ENCODE data around the gene RAPGEF2. TPM values are rescaled to one million over a fixed set of nuclear protein-coding genes. Genes with fewer than 3 reads are reported as not detected.

Gene RAPGEF2
- total and polyA plus RNA-seq, 2 of the 8 experiments (the other 6 are each of a cell fraction or from before 2014, with no cell fraction given), result 24.4 to 48.6 TPM

DNA sequence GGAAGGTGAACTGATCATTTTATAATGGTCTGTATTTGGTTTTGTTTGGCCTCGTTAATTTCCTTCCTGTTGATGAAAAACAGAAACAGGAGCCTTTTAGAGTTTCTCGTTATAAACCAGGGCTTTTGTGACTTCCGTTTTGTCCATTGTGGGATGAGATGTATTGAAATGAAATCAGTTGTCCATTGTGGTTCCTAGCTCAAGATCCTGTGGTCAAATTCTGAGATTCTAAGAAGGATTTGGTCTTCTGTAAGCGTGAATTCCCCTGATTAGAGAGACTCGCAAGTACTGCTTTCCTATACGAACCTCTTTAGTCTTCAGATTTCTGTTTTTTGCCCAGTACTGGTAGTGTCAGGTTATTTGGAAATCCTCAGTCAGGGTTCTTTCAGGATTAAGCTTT is 101.7 kb downstream of the RAPGEF2 start (continued):
- TF ChIP-seq, protein P1, sequence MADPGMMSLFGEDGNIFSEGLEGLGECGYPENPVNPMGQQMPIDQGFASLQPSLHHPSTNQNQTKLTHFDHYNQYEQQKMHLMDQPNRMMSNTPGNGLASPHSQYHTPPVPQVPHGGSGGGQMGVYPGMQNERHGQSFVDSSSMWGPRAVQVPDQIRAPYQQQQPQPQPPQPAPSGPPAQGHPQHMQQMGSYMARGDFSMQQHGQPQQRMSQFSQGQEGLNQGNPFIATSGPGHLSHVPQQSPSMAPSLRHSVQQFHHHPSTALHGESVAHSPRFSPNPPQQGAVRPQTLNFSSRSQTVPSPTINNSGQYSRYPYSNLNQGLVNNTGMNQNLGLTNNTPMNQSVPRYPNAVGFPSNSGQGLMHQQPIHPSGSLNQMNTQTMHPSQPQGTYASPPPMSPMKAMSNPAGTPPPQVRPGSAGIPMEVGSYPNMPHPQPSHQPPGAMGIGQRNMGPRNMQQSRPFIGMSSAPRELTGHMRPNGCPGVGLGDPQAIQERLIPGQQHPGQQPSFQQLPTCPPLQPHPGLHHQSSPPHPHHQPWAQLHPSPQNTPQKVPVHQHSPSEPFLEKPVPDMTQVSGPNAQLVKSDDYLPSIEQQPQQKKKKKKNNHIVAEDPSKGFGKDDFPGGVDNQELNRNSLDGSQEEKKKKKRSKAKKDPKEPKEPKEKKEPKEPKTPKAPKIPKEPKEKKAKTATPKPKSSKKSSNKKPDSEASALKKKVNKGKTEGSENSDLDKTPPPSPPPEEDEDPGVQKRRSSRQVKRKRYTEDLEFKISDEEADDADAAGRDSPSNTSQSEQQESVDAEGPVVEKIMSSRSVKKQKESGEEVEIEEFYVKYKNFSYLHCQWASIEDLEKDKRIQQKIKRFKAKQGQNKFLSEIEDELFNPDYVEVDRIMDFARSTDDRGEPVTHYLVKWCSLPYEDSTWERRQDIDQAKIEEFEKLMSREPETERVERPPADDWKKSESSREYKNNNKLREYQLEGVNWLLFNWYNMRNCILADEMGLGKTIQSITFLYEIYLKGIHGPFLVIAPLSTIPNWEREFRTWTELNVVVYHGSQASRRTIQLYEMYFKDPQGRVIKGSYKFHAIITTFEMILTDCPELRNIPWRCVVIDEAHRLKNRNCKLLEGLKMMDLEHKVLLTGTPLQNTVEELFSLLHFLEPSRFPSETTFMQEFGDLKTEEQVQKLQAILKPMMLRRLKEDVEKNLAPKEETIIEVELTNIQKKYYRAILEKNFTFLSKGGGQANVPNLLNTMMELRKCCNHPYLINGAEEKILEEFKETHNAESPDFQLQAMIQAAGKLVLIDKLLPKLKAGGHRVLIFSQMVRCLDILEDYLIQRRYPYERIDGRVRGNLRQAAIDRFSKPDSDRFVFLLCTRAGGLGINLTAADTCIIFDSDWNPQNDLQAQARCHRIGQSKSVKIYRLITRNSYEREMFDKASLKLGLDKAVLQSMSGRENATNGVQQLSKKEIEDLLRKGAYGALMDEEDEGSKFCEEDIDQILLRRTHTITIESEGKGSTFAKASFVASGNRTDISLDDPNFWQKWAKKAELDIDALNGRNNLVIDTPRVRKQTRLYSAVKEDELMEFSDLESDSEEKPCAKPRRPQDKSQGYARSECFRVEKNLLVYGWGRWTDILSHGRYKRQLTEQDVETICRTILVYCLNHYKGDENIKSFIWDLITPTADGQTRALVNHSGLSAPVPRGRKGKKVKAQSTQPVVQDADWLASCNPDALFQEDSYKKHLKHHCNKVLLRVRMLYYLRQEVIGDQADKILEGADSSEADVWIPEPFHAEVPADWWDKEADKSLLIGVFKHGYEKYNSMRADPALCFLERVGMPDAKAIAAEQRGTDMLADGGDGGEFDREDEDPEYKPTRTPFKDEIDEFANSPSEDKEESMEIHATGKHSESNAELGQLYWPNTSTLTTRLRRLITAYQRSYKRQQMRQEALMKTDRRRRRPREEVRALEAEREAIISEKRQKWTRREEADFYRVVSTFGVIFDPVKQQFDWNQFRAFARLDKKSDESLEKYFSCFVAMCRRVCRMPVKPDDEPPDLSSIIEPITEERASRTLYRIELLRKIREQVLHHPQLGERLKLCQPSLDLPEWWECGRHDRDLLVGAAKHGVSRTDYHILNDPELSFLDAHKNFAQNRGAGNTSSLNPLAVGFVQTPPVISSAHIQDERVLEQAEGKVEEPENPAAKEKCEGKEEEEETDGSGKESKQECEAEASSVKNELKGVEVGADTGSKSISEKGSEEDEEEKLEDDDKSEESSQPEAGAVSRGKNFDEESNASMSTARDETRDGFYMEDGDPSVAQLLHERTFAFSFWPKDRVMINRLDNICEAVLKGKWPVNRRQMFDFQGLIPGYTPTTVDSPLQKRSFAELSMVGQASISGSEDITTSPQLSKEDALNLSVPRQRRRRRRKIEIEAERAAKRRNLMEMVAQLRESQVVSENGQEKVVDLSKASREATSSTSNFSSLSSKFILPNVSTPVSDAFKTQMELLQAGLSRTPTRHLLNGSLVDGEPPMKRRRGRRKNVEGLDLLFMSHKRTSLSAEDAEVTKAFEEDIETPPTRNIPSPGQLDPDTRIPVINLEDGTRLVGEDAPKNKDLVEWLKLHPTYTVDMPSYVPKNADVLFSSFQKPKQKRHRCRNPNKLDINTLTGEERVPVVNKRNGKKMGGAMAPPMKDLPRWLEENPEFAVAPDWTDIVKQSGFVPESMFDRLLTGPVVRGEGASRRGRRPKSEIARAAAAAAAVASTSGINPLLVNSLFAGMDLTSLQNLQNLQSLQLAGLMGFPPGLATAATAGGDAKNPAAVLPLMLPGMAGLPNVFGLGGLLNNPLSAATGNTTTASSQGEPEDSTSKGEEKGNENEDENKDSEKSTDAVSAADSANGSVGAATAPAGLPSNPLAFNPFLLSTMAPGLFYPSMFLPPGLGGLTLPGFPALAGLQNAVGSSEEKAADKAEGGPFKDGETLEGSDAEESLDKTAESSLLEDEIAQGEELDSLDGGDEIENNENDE (IDR thresholded peaks at IDR 0.05; ENCODE audit: insufficient replicate concordance, low read length), result no peak
- TF ChIP-seq, protein P2, sequence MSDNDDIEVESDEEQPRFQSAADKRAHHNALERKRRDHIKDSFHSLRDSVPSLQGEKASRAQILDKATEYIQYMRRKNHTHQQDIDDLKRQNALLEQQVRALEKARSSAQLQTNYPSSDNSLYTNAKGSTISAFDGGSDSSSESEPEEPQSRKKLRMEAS (IDR thresholded peaks at IDR 0.05), result no peak
- TF ChIP-seq ASH2L (IDR thresholded peaks at IDR 0.05; ENCODE audit: low read length), result no peak
- TF ChIP-seq RAD21 (IDR thresholded peaks at IDR 0.05 in 1 of 2, conservative IDR thresholded peaks at IDR 0.05 in 1 of 2; ENCODE audit: low read depth in 2 of 2, low read length in 2 of 2), result no peak
- TF ChIP-seq PHF8 (conservative IDR thresholded peaks at IDR 0.05; ENCODE audit: low read depth, low read length), result no peak
- no peak for TF ChIP-seq RNF2 (IDR thresholded peaks at IDR 0.05; ENCODE audit: borderline replicate concordance, low read depth, low read length, missing control alignments, poor library complexity, severe bottlenecking)
- no peak for TF ChIP-seq NRF1 (IDR thresholded peaks at IDR 0.05; ENCODE audit: low read depth, low read length)

Measured in H1 (cell line).